GM12878 (cell line): ENCODE data around the gene KCNH6. TPM values are rescaled to one million over a fixed set of nuclear protein-coding genes. Genes with fewer than 3 reads are reported as not detected.

Source experiments
- ATAC-seq: fragments of 200-7000 bp; cut with Tn5 transposase; 3 replicates; pipeline ENCODE4 v1.9.1; 2020; ENCODE audit warnings: mild to moderate bottlenecking, moderate library complexity
- BruUV-seq: library from RNA; stranded (reverse); fragments of 400-500 nt; replicated peaks from 2 replicates; lab custom pipeline; 2021; lab: Mats Ljungman, UMichigan
- CTCF ChIA-PET: fragments of 300-600 bp; sonication (Branson Sonifier 250); formaldehyde crosslinking; extraction: SDS; loops from one replicate; lab custom pipeline; 2021; ENCODE audit warnings: inconsistent platforms; lab: Yijun Ruan, JAX
- POLR2A ChIA-PET: fragments of 350-600 bp; formaldehyde crosslinking; extraction: SDS; loops from one replicate; lab custom pipeline; 2021; ENCODE audit warnings: inconsistent platforms; lab: Charles Lee
- RAD21 ChIA-PET: fragments of 300-600 bp; sonication (Branson Sonifier 250); formaldehyde crosslinking; loops from one replicate; lab custom pipeline; 2023; ENCODE audit warnings: antibody characterized with exemption; ENCODE audit not compliant: unreplicated experiment; lab: Charles Lee
- SMC1A ChIA-PET: fragments of 300-600 bp; sonication (Branson Sonifier 250); formaldehyde crosslinking; loops from one replicate; lab custom pipeline; 2023; ENCODE audit not compliant: unreplicated experiment, uncharacterized antibody; lab: Charles Lee
- DNase-seq: peaks from one replicate; pipeline ENCODE4 v3.0.0-alpha.2; 2011; ENCODE audit warnings: low read depth, low spot score
- FAIRE-seq: peaks from 3 replicates; lab custom pipeline; 2011; peaks lifted over from hg19 to GRCh38; lab: Jason Lieb, UNC
- H2AFZ ChIP-seq: 2 replicates; pipeline ENCODE4 v1.6.0; 2011; ENCODE audit warnings: low read depth, low read length, control low read depth; ENCODE audit not compliant: control insufficient read depth
- H3K27ac ChIP-seq: 2 replicates; pipeline ENCODE4 v1.5.1; 2011; ENCODE audit warnings: control low read depth; ENCODE audit not compliant: control insufficient read depth, insufficient read depth
- H3K27me3 ChIP-seq, 2 experiments: replicated peaks in 1 of 2; 2 replicates each; pipeline versions ENCODE4 v1.6.0 to v1.6.1; 2011; ENCODE audit warnings: low read length in 1 of 2; ENCODE audit not compliant: control insufficient read depth in 2 of 2, insufficient read depth in 2 of 2
- H3K36me3 ChIP-seq, 2 experiments: 2 replicates each; pipeline ENCODE4 v1.5.1; 2011; ENCODE audit warnings: low read length in 1 of 2; ENCODE audit not compliant: control insufficient read depth in 2 of 2, insufficient read depth in 2 of 2
- H3K4me1 ChIP-seq: 2 replicates; pipeline ENCODE4 v1.6.1; 2011; ENCODE audit warnings: mild to moderate bottlenecking, low read length, moderate library complexity, mixed read lengths; ENCODE audit not compliant: control insufficient read depth, insufficient read depth
- H3K4me2 ChIP-seq: 2 replicates; pipeline ENCODE4 v1.6.0; 2011; ENCODE audit warnings: control low read depth; ENCODE audit not compliant: control insufficient read depth, insufficient read depth
- H3K4me3 ChIP-seq: fragments of 200-600 bp; sonication (generic); 2 replicates; pipeline ENCODE4 v1.5.1; 2016
- H3K79me2 ChIP-seq: 2 replicates; pipeline ENCODE4 v1.6.0; 2011; ENCODE audit warnings: low read length; ENCODE audit not compliant: control insufficient read depth, insufficient read depth
- H3K9ac ChIP-seq: 2 replicates; pipeline ENCODE4 v1.8.0; 2011; ENCODE audit warnings: low read length, control low read depth, mixed read lengths; ENCODE audit not compliant: control insufficient read depth, insufficient read depth
- H3K9me3 ChIP-seq: replicated peaks from 3 replicates; pipeline ENCODE4 v1.5.1; 2011; ENCODE audit warnings: mild to moderate bottlenecking, low read length; ENCODE audit not compliant: control insufficient read depth, insufficient read depth
- H4K20me1 ChIP-seq: 2 replicates; pipeline ENCODE4 v1.6.0; 2011; ENCODE audit not compliant: control insufficient read depth, insufficient read depth
- BACH1 ChIP-seq: fragments of 450-650 bp; IDR thresholded peaks from 2 replicates; pipeline ENCODE4 v1.6.1; 2017; ENCODE audit warnings: mild to moderate bottlenecking, borderline replicate concordance
- BCL11A ChIP-seq: IDR thresholded peaks from 2 replicates; pipeline ENCODE4 v1.6.1; 2011; ENCODE audit warnings: low read depth, low read length
- BRCA1 ChIP-seq: IDR thresholded peaks from 2 replicates; pipeline ENCODE4 v1.6.1; 2011; ENCODE audit warnings: low read depth, low read length, improper control_type of control experiment
- CBFB ChIP-seq: IDR thresholded peaks from 2 replicates; pipeline ENCODE4 v1.6.1; 2016; ENCODE audit warnings: antibody characterized with exemption, low read depth
- CBX3 ChIP-seq: fragments of 200-600 bp; sonication (generic); IDR thresholded peaks from 2 replicates; pipeline ENCODE4 v1.6.1; 2016; ENCODE audit warnings: low read depth, borderline replicate concordance
- CREM ChIP-seq: IDR thresholded peaks from 2 replicates; pipeline ENCODE4 v1.6.1; 2014; ENCODE audit warnings: antibody characterized with exemption, low read depth
- GABPA ChIP-seq: IDR thresholded peaks from 2 replicates; pipeline ENCODE4 v1.6.1; 2014; ENCODE audit warnings: antibody characterized with exemption, low read depth, mild to moderate bottlenecking, inconsistent platforms
- IKZF2 ChIP-seq, 2 experiments: fragments of 450-650 bp; IDR thresholded peaks; 2 replicates each; pipeline ENCODE4 v1.6.1; 2017; ENCODE audit warnings: mild to moderate bottlenecking in 2 of 2, moderate library complexity in 2 of 2
- IRF3 ChIP-seq: fragments of 450-650 bp; IDR thresholded peaks from 2 replicates; pipeline ENCODE4 v1.6.1; 2014; ENCODE audit warnings: mild to moderate bottlenecking
- MYC ChIP-seq: IDR thresholded peaks from 2 replicates; pipeline ENCODE4 v1.6.1; 2011; ENCODE audit warnings: mild to moderate bottlenecking, low read length, moderate library complexity, inconsistent platforms; ENCODE audit not compliant: insufficient read depth, insufficient replicate concordance, insufficient read length, severe bottlenecking
- POU2F2 ChIP-seq: IDR thresholded peaks from 3 replicates; pipeline ENCODE4 v1.6.1; 2011; ENCODE audit warnings: low read depth, mild to moderate bottlenecking, low read length, borderline replicate concordance
- WRNIP1 ChIP-seq: IDR thresholded peaks from 2 replicates; pipeline ENCODE4 v1.6.1; 2011; ENCODE audit warnings: low read depth, low read length, improper control_type of control experiment, borderline replicate concordance
- YY1 ChIP-seq: IDR thresholded peaks from 2 replicates; pipeline ENCODE4 v1.6.1; 2011; ENCODE audit warnings: low read depth, mild to moderate bottlenecking, low read length
- ZNF24 ChIP-seq: fragments of 450-650 bp; IDR thresholded peaks from 2 replicates; pipeline ENCODE4 v1.6.1; 2017; ENCODE audit warnings: antibody characterized with exemption, mild to moderate bottlenecking
- ZNF592 ChIP-seq: fragments of 450-650 bp; IDR thresholded peaks from 2 replicates; pipeline ENCODE4 v1.6.1; 2017; ENCODE audit warnings: mild to moderate bottlenecking, moderate library complexity
- WGBS: methylation state at CpG from one replicate; pipeline ENCODE4 v1.1.6; 2016; ENCODE audit warnings: low lambda C conversion rate; ENCODE audit not compliant: insufficient replicate concordance, insufficient coverage; ENCODE audit errors: missing lambda C conversion rate; 5-methylcytosine and 5-hydroxymethylcytosine counted together
- in situ Hi-C: fragments of 300-500 bp; cut with MboI; formaldehyde crosslinking; loops from 9 replicates; pipeline ENCODE4 v1.14.3; 2018; ENCODE audit warnings: mixed read lengths
- intact Hi-C: fragments of 100-400 bp; cut with micrococcal nuclease; formaldehyde crosslinking; loops from one replicate; pipeline ENCODE4 v1.14.2; 2022; ENCODE audit not compliant: unreplicated experiment
- polyA plus RNA-seq, 11 experiments: library from polyadenylated mRNA; depleted of rRNA in 4 of 11; unstranded in 6 of 11; stranded (reverse) in 5 of 11; fragments of >200 nt; fragmentation: Nextera tagmentation in 4 of 11; fragmentation: Illumina TruSeq in 1 of 11; extraction: Ambion mirVana in 4 of 11; extraction: Trizol in 1 of 11; gene quantifications; 1 replicate in 1 of 11; 2 replicates in 10 of 11; pipeline versions ENCODE4 v1.2.1 to v1.2.3, GENCODE V29; 2011 to 2016; ENCODE audit warnings: inconsistent platforms in 2 of 11, missing spikeins in 2 of 11, low read depth in 1 of 11
- total RNA-seq, 4 experiments: library from RNA; depleted of rRNA in 3 of 4; stranded (reverse); fragments of >200 nt in 3 of 4; fragmentation: Illumina TruSeq in 1 of 4; extraction: Trizol in 1 of 4; gene quantifications; 2 replicates each; pipeline versions ENCODE4 v1.2.1 to v1.2.3, GENCODE V29; 2013 to 2021

The KCNH6 gene
- total and polyA plus RNA-seq, 10 of the 15 experiments (the other 5 are each of a cell fraction or from before 2014, with no cell fraction given): not detected

- intact Hi-C loops: no loop called here
- BruUV-seq: no TSS peak
- in situ Hi-C loops: no loop called here
- RAD21 ChIA-PET: interaction anchor here (6.5 kb wide), 1 partner anchor 54 kb away, joined by 75 read pairs; no protein-coding TSS in a partner anchor
- no peak for ATAC-seq
- Histone ChIP-seq H3K79me2 (no peaks in the 10 kb centered on the region), H3K27me3 (peaks cover 6 to 7% of the 10 kb centered on the region in 2 experiments), H3K9me3 (no peaks in the 10 kb centered on the region), H3K36me3 (no peaks in the 10 kb centered on the region), H3K4me3 (no peak overlapping the region), H3K4me2 (no peak overlapping the region), H2AFZ (no peak overlapping the region), H3K9ac (no peak overlapping the region), H3K27ac (no peak overlapping the region), H4K20me1 (no peaks in the 10 kb centered on the region), H3K4me1 (peaks cover 4% of the 10 kb centered on the region)
- no peak for DNase-seq
- CTCF ChIA-PET: interaction anchor here (0.6 to 7.0 kb wide), 4 partner anchors 57 to 129 kb away, joined by 4 to 104 read pairs (median 5); no protein-coding TSS in a partner anchor
- TF ChIP-seq CREM: no peak
- no peak for TF ChIP-seq MYC
- TF ChIP-seq CBFB: no peak
- TF ChIP-seq ZNF592: no peak
- no peak for TF ChIP-seq ZNF24
- no peak for TF ChIP-seq YY1
- TF ChIP-seq POU2F2: no peak
- no peak for TF ChIP-seq BACH1
- no peak for TF ChIP-seq WRNIP1
- TF ChIP-seq IRF3: no peak
- TF ChIP-seq GABPA: no peak
- TF ChIP-seq BRCA1: no peak
- no peak for TF ChIP-seq CBX3
- no peak for TF ChIP-seq IKZF2 (IDR thresholded peaks at IDR 0.05)
- TF ChIP-seq BCL11A: no peak
- WGBS: 44% methylated on average over 14 of the region's 16 CpGs
- SMC1A ChIA-PET: interaction anchor here (1.3 kb wide), 1 partner anchor 101 kb away, joined by 3 read pairs; no protein-coding TSS in a partner anchor
- POLR2A ChIA-PET: no interaction called here
- FAIRE-seq: no peak
Measured at GRCh38 chr17:63482509-63482908, 40.6 kb upstream of the KCNH6 start.
